Stimulated activated CD8-positive, alpha-beta memory T cell treated with anti-CD3 and anti-CD28 coated beads, Interleukin-4, amount 100 ng/mL, for 4 hours (primary cell): ENCODE data around the gene PSMA5.

ENCODE experiments used
- DNase-seq, 2 donors: peaks; one replicate each; pipeline ENCODE4 v3.0.0-alpha.2; 2020; ENCODE audit warnings: low read depth in 2 of 2, low spot score in 1 of 2

PSMA5 gene

GRCh38 chr1:109369167-109369746 lies 57.0 kb downstream of the PSMA5 start:
- DNase-seq: no peak

- DNase-seq: no peak
Measured at GRCh38 chr1:109368464-109368863, 57.8 kb downstream of the PSMA5 start.

GRCh38 chr1:109367626-109368025 lies 58.6 kb downstream of the PSMA5 start:
- no peak for DNase-seq

- DNase-seq: no peak
Measured at GRCh38 chr1:109365642-109366204, 60.5 kb downstream of the PSMA5 start.

GRCh38 chr1:109361649-109362048 lies 64.6 kb downstream of the PSMA5 start:
- DNase-seq: no peak

GRCh38 chr1:109361069-109361468 lies 65.2 kb downstream of the PSMA5 start:
- DNase-seq: no peak

- DNase-seq: no peak
Measured at GRCh38 chr1:109357616-109358015, 68.6 kb downstream of the PSMA5 start.

GRCh38 chr1:109356915-109357314 lies 69.3 kb downstream of the PSMA5 start:
- no peak for DNase-seq

- DNase-seq: no peak
Measured at GRCh38 chr1:109356505-109356904, 69.7 kb downstream of the PSMA5 start.

GRCh38 chr1:109354929-109355328 lies 71.3 kb downstream of the PSMA5 start:
- DNase-seq: no peak

- no peak for DNase-seq
Measured at GRCh38 chr1:109351457-109351856, 74.8 kb downstream of the PSMA5 start.

- no peak for DNase-seq
Measured at GRCh38 chr1:109350655-109351054, 75.6 kb downstream of the PSMA5 start.

- DNase-seq: no peak
Measured at GRCh38 chr1:109350182-109350581, 76.1 kb downstream of the PSMA5 start.
